Measurements from ENCODE around the gene TXNDC12. TPM values are rescaled to one million over a fixed set of nuclear protein-coding genes. Genes with fewer than 3 reads are reported as not detected.
A peak's percentile ranks its signal among the peaks of the same experiment; 100 is the strongest.

Gene TXNDC12
- total RNA-seq, 3 donors from 2014 or later = 32.8 to 60.1 (median 53.8) TPM

DNA sequence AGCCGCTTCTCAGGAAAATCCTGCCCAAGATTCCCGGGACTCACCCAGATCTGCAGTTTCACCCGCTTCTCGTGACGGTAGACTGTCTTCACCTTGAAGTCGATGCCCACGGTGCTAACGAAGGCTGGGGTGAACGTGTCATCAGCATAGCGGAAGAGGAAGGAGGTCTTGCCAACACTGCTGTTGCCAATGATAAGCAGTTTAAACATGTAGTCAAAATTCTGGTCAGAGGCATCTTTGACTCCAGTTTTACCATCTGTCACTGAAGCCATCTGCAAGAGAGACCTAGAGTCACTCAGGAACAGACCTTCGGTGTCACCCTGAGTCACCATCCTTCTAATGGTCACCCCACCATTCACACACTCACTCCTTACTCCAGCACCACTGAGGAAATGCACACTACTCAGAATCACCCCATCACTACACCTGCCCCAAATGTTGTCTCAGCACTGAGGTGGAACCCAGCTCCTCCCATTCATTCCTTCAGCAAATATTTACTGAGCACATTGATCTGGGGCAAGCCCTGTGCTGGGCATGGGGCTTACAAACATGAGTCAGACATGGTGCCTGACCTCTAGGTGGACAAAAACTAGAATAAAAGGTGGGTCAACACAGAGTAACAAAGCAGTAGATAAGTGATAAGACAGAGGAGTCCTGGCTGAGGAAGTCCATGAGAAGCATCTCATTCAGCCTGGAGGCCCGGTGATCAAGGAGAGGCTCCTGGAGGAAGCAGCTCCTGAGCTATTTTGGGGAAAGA is 78.0 kb downstream of the TXNDC12 start:
- Histone ChIP-seq H3K4me1 (ENCODE audit: low read depth) (no peaks in the 10 kb centered on the region), H3K4me3 (no peak overlapping the region), H3K36me3 (ENCODE audit: low read depth) (no peaks in the 10 kb centered on the region), H3K9me3 (no peaks in the 10 kb centered on the region)
- ATAC-seq = peak; percentile 86
- intact Hi-C loops (cut with DNase I, micrococcal nuclease) = no loop called here
- DNase-seq = no peak
- TF ChIP-seq, protein P1, sequence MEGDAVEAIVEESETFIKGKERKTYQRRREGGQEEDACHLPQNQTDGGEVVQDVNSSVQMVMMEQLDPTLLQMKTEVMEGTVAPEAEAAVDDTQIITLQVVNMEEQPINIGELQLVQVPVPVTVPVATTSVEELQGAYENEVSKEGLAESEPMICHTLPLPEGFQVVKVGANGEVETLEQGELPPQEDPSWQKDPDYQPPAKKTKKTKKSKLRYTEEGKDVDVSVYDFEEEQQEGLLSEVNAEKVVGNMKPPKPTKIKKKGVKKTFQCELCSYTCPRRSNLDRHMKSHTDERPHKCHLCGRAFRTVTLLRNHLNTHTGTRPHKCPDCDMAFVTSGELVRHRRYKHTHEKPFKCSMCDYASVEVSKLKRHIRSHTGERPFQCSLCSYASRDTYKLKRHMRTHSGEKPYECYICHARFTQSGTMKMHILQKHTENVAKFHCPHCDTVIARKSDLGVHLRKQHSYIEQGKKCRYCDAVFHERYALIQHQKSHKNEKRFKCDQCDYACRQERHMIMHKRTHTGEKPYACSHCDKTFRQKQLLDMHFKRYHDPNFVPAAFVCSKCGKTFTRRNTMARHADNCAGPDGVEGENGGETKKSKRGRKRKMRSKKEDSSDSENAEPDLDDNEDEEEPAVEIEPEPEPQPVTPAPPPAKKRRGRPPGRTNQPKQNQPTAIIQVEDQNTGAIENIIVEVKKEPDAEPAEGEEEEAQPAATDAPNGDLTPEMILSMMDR (IDR thresholded peaks at IDR 0.05) = no peak

DNA sequence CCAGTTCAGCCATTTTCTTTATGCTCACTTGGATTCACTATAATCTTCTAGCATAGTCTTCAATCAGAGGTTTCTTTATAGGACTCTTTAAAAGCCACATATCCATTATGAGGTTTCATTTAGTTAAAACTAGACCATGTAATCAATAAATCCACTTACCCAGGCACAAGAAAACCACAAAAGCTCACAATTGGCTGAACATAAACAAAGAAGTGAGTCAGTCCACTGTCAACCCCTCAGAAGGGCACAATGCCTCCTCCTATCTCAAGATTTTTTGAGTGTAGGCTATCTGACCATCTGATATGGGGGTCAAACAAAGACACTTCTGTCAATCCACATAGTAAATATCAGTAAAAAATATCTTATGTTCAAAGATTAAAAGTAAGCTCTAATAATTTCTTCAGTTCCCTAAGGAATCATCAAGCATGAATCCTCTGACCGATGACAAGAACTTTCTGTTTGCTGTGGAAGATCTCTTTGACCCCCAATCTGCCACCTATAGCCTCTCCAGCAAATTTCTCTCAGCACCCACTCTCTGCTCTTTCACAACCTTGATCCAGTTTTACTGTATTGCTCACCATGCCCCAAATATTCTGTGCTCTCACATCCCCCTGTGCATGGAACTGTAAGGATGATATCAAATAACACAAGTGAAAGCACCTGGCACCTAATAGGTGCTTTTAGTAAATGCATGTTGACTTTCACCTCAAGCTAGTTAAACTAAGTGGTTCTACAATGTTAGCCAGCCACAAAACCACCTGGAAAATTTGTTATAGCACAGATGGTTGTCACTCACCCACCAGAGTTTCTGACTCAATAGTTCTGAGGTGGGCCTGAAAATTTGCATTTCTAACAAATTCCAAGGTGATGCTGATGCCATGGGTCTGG is 81.2 kb downstream of the TXNDC12 start:
- Histone ChIP-seq H3K4me3 (no peak overlapping the region), H3K36me3 (ENCODE audit: low read depth) (no peaks in the 10 kb centered on the region), H3K4me1 (ENCODE audit: low read depth) (no peaks in the 10 kb centered on the region), H3K9me3 (no peaks in the 10 kb centered on the region)
- ATAC-seq = no peak
- intact Hi-C loops (cut with DNase I, micrococcal nuclease) = no loop called here
- TF ChIP-seq, protein P1 (IDR thresholded peaks at IDR 0.05) = no peak
- DNase-seq = no peak

Other genes starting within 250 kb of the TXNDC12 start
- gene NRDC, start 176.5 kb downstream of the TXNDC12 start, total RNA-seq = 100 to 1,000 TPM in 1 of 3 donors, 10 to 100 TPM in 2; 83.3 to 119 (median 91.4) TPM
- gene RAB3B, start 64.5 kb downstream of the TXNDC12 start, total RNA-seq = 1 to 10 TPM; 3.5 to 5.6 (median 3.6) TPM
- 1 to 10 TPM; 4.3 to 6.7 (median 5.4) TPM for gene KTI12, start 21.4 kb downstream of the TXNDC12 start, total RNA-seq
- gene BTF3L4, start 1.1 kb upstream of the TXNDC12 start, total RNA-seq = 10 to 100 TPM; 22.4 to 27.7 (median 26.4) TPM
- gene ZFYVE9, start 86.9 kb upstream of the TXNDC12 start, total RNA-seq = 10 to 100 TPM; 12.4 to 25.7 (median 19.1) TPM

Data from mucosa of descending colon (tissue), 3 donors.